GM12878 (cell line): ENCODE measurements around the gene CEP97. TPM values are rescaled to one million over a fixed set of nuclear protein-coding genes. Genes with fewer than 3 reads are reported as not detected.
A peak's percentile ranks its signal among the peaks of the same experiment; 100 is the strongest.

Source experiments
- CHD1 ChIP-seq: IDR thresholded peaks from 2 replicates; pipeline ENCODE4 v1.6.1; 2012; ENCODE audit warnings: low read depth, low read length, improper control_type of control experiment
- EED ChIP-seq: sonication (generic); IDR thresholded peaks from 2 replicates; pipeline ENCODE4 v1.6.1; 2016; ENCODE audit warnings: antibody characterized with exemption, low read depth
- EP300 ChIP-seq, 2 experiments: fragments of 150-350 bp in 1 of 2; IDR thresholded peaks; 2 replicates each; pipeline ENCODE4 v1.6.1; 2011 to 2012; ENCODE audit warnings: low read depth in 2 of 2, low read length in 2 of 2, borderline replicate concordance in 1 of 2, improper control_type of control experiment in 1 of 2, inconsistent platforms in 1 of 2; ENCODE audit not compliant: control insufficient read depth in 1 of 2
- IKZF1 ChIP-seq: fragments of 450-650 bp; conservative IDR thresholded peaks from 2 replicates; pipeline ENCODE4 v1.6.1; 2017; ENCODE audit warnings: antibody characterized with exemption, mild to moderate bottlenecking
- JUNB ChIP-seq: IDR thresholded peaks from 2 replicates; pipeline ENCODE4 v1.6.1; 2016; ENCODE audit warnings: antibody characterized with exemption, mild to moderate bottlenecking
- MTA2 ChIP-seq: fragments of 450-650 bp; IDR thresholded peaks from 2 replicates; pipeline ENCODE4 v1.6.1; 2016; ENCODE audit warnings: low read depth, mild to moderate bottlenecking, moderate library complexity
- NFYB ChIP-seq: IDR thresholded peaks from 2 replicates; pipeline ENCODE4 v1.6.1; 2011; ENCODE audit warnings: low read depth, mild to moderate bottlenecking, low read length, improper control_type of control experiment, moderate library complexity; ENCODE audit not compliant: insufficient read depth
- NR2F1 ChIP-seq: fragments of 450-650 bp; conservative IDR thresholded peaks from 2 replicates; pipeline ENCODE4 v1.6.1; 2017; ENCODE audit warnings: mild to moderate bottlenecking
- PML ChIP-seq: IDR thresholded peaks from 2 replicates; pipeline ENCODE4 v1.6.1; 2012; ENCODE audit warnings: low read length, inconsistent platforms
- POLR2AphosphoS2 ChIP-seq: IDR thresholded peaks from 2 replicates; pipeline ENCODE4 v1.6.1; 2011; ENCODE audit warnings: low read depth, mild to moderate bottlenecking, low read length, improper control_type of control experiment, moderate library complexity
- REST ChIP-seq: IDR thresholded peaks from 2 replicates; pipeline ENCODE4 v1.6.1; 2012; ENCODE audit warnings: mild to moderate bottlenecking, low read depth, low read length
- SMARCA5 ChIP-seq: fragments of 450-650 bp; IDR thresholded peaks from 2 replicates; pipeline ENCODE4 v1.6.1; 2017; ENCODE audit warnings: mild to moderate bottlenecking
- SREBF1 ChIP-seq: IDR thresholded peaks from 2 replicates; pipeline ENCODE4 v1.6.1; 2012; ENCODE audit warnings: mild to moderate bottlenecking, low read length
- TCF12 ChIP-seq: IDR thresholded peaks from 2 replicates; pipeline ENCODE4 v1.6.1; 2011; ENCODE audit warnings: low read depth, mild to moderate bottlenecking, low read length
- WRNIP1 ChIP-seq: IDR thresholded peaks from 2 replicates; pipeline ENCODE4 v1.6.1; 2011; ENCODE audit warnings: low read depth, low read length, improper control_type of control experiment, borderline replicate concordance
- ZBTB11 ChIP-seq: fragments of 450-650 bp; formaldehyde crosslinking; IDR thresholded peaks from 2 replicates; pipeline ENCODE4 v1.5.0; 2022; ENCODE audit warnings: mild to moderate bottlenecking, missing genetic modification characterization
- ZNF24 ChIP-seq: fragments of 450-650 bp; IDR thresholded peaks from 2 replicates; pipeline ENCODE4 v1.6.1; 2017; ENCODE audit warnings: antibody characterized with exemption, mild to moderate bottlenecking
- polyA plus RNA-seq, 11 experiments: library from polyadenylated mRNA; depleted of rRNA in 4 of 11; unstranded in 6 of 11; stranded (reverse) in 5 of 11; fragments of >200 nt; fragmentation: Nextera tagmentation in 4 of 11; fragmentation: Illumina TruSeq in 1 of 11; extraction: Ambion mirVana in 4 of 11; extraction: Trizol in 1 of 11; gene quantifications; 1 replicate in 1 of 11; 2 replicates in 10 of 11; pipeline versions ENCODE4 v1.2.1 to v1.2.3, GENCODE V29; 2011 to 2016; ENCODE audit warnings: inconsistent platforms in 2 of 11, missing spikeins in 2 of 11, low read depth in 1 of 11
- total RNA-seq, 4 experiments: library from RNA; depleted of rRNA in 3 of 4; stranded (reverse); fragments of >200 nt in 3 of 4; fragmentation: Illumina TruSeq in 1 of 4; extraction: Trizol in 1 of 4; gene quantifications; 2 replicates each; pipeline versions ENCODE4 v1.2.1 to v1.2.3, GENCODE V29; 2013 to 2021
- TF ChIP-seq, protein P1 (sequence below), 3 experiments: IDR thresholded peaks in 2 of 3; conservative IDR thresholded peaks in 1 of 3; 2 replicates each; pipeline ENCODE4 v1.5.1; 2011; ENCODE audit warnings: low read depth in 3 of 3, low read length in 3 of 3, mild to moderate bottlenecking in 3 of 3, control low read depth in 2 of 3, moderate library complexity in 2 of 3, inconsistent platforms in 1 of 3, mixed read lengths in 1 of 3; ENCODE audit not compliant: control insufficient read depth in 2 of 3, insufficient read depth in 1 of 3; ENCODE audit errors: extremely low read depth in 1 of 3
- TF ChIP-seq, protein P2 (sequence below): IDR thresholded peaks from 2 replicates; pipeline ENCODE4 v1.6.1; 2012; ENCODE audit warnings: low read depth, low read length, improper control_type of control experiment

CEP97 gene
- total and polyA plus RNA-seq, 10 of the 15 experiments (the other 5 are each of a cell fraction or from before 2014, with no cell fraction given) = 1.9 to 13.7 (median 5.8) TPM

GRCh38 chr3:101676765-101677435 lies 47.5 kb upstream of the CEP97 start, which contains the start of gene ZBTB11 (continued):
- TF ChIP-seq JUNB (no peak), SMARCA5 (0 out of 2 replicates have a peak, but pooled peaks have one; percentile 32), EED (peak; percentile 61), PML (peak; percentile 80), EP300 (IDR thresholded peaks at IDR 0.05; ENCODE audit: borderline replicate concordance in 1 of 2, control insufficient read depth in 1 of 2, low read depth in 2 of 2, low read length in 2 of 2) (0 out of 4 replicates have a peak, but pooled peaks of 1 of the 2 experiments have one; percentile 14), ZBTB11 (CRISPR knock-in tag) (peak; percentile 90), IKZF1 (peak; percentile 79), POLR2AphosphoS2 (peak; percentile 83), NFYB (peak; percentile 94), REST (no peak), NR2F1 (no peak), WRNIP1 (peak; percentile 93), CHD1 (no peak), ZNF24 (0 out of 2 replicates have a peak, but pooled peaks have one; percentile 6), MTA2 (peak; percentile 41; the same call in 1 of the 2 replicates), TCF12 (0 out of 2 replicates have a peak, but pooled peaks have one; percentile 6), SREBF1 (peak; percentile 56; the same call in 1 of the 2 replicates)
- TF ChIP-seq, protein P1, sequence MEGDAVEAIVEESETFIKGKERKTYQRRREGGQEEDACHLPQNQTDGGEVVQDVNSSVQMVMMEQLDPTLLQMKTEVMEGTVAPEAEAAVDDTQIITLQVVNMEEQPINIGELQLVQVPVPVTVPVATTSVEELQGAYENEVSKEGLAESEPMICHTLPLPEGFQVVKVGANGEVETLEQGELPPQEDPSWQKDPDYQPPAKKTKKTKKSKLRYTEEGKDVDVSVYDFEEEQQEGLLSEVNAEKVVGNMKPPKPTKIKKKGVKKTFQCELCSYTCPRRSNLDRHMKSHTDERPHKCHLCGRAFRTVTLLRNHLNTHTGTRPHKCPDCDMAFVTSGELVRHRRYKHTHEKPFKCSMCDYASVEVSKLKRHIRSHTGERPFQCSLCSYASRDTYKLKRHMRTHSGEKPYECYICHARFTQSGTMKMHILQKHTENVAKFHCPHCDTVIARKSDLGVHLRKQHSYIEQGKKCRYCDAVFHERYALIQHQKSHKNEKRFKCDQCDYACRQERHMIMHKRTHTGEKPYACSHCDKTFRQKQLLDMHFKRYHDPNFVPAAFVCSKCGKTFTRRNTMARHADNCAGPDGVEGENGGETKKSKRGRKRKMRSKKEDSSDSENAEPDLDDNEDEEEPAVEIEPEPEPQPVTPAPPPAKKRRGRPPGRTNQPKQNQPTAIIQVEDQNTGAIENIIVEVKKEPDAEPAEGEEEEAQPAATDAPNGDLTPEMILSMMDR (IDR thresholded peaks at IDR 0.05 in 2 of 3, conservative IDR thresholded peaks at IDR 0.05 in 1 of 3; ENCODE audit: control insufficient read depth in 2 of 3, extremely low read depth in 1 of 3, insufficient read depth in 1 of 3, low read depth in 3 of 3, low read length in 3 of 3) = peak; percentile 9 to 55 (median 35); a peak in 3 of 6 replicates
- TF ChIP-seq, protein P2, sequence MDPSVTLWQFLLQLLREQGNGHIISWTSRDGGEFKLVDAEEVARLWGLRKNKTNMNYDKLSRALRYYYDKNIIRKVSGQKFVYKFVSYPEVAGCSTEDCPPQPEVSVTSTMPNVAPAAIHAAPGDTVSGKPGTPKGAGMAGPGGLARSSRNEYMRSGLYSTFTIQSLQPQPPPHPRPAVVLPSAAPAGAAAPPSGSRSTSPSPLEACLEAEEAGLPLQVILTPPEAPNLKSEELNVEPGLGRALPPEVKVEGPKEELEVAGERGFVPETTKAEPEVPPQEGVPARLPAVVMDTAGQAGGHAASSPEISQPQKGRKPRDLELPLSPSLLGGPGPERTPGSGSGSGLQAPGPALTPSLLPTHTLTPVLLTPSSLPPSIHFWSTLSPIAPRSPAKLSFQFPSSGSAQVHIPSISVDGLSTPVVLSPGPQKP = peak; percentile 91
